H1 (cell line): ENCODE measurements around the gene HMHB1. TPM values are rescaled to one million over a fixed set of nuclear protein-coding genes. Genes with fewer than 3 reads are reported as not detected.

ENCODE experiments used
- CTCF ChIA-PET: fragments of 300-600 bp; sonication (Branson Sonifier 250); formaldehyde crosslinking; loops from one replicate; lab custom pipeline; 2021; ENCODE audit not compliant: partially characterized antibody; lab: Charles Lee
- POLR2A ChIA-PET: fragments of 300-600 bp; sonication (Branson Sonifier 250); formaldehyde crosslinking; loops from one replicate; lab custom pipeline; 2021; ENCODE audit warnings: inconsistent platforms; ENCODE audit not compliant: partially characterized antibody; lab: Charles Lee
- DNase-seq, 2 experiments: peaks; one replicate each; pipeline versions ENCODE4 v3.0.0 to v3.0.0-alpha.2; 2010 to 2022; ENCODE audit warnings: low spot score in 2 of 2, low read depth in 1 of 2, mixed read lengths in 1 of 2
- FAIRE-seq: peaks from 2 replicates; lab custom pipeline; 2011; peaks lifted over from hg19 to GRCh38; lab: Jason Lieb, UNC
- H2AFZ ChIP-seq: 2 replicates; pipeline ENCODE4 v1.8.1; 2012; ENCODE audit warnings: low read length, inconsistent platforms
- H2AK5ac ChIP-seq: 2 replicates; pipeline ENCODE4 v1.6.1; 2013; ENCODE audit warnings: low read depth, low read length
- H2BK120ac ChIP-seq: replicated peaks from 2 replicates; pipeline ENCODE3; 2013; ENCODE audit warnings: low read depth, low read length, inconsistent platforms
- H2BK12ac ChIP-seq: 2 replicates; pipeline ENCODE4 v1.6.1; 2013; ENCODE audit warnings: low read depth, low read length
- H2BK15ac ChIP-seq: 2 replicates; pipeline ENCODE4 v1.6.1; 2013; ENCODE audit warnings: low read length
- H2BK20ac ChIP-seq: 2 replicates; pipeline ENCODE4 v1.6.1; 2013; ENCODE audit warnings: low read length
- H2BK5ac ChIP-seq: 2 replicates; pipeline ENCODE4 v1.6.1; 2013; ENCODE audit warnings: low read depth, low read length
- H3K14ac ChIP-seq: 2 replicates; pipeline ENCODE4 v1.6.1; 2013; ENCODE audit warnings: inconsistent platforms; ENCODE audit not compliant: insufficient read length
- H3K18ac ChIP-seq: 2 replicates; pipeline ENCODE4 v1.6.1; 2013; ENCODE audit warnings: low read length; ENCODE audit errors: extremely low read depth
- H3K23ac ChIP-seq: 2 replicates; pipeline ENCODE4 v1.6.1; 2013; ENCODE audit warnings: inconsistent platforms; ENCODE audit not compliant: insufficient read length
- H3K23me2 ChIP-seq: 2 replicates; pipeline ENCODE4 v1.6.1; 2013; ENCODE audit warnings: low read depth, low read length
- H3K27ac ChIP-seq: 2 replicates; pipeline ENCODE4 v1.6.1; 2011; ENCODE audit warnings: low read depth, low read length, inconsistent platforms
- H3K27me3 ChIP-seq, 4 experiments: replicated peaks in 1 of 4; 1 replicate in 1 of 4; 2 replicates in 3 of 4; pipeline versions ENCODE4 v1.6.1 to v1.8.1; 2011 to 2013; ENCODE audit warnings: low read length in 3 of 4, mild to moderate bottlenecking in 3 of 4, inconsistent platforms in 2 of 4, mixed read lengths in 2 of 4, moderate library complexity in 1 of 4; ENCODE audit not compliant: control insufficient read depth in 3 of 4, insufficient read depth in 3 of 4; ENCODE audit errors: extremely low read depth in 1 of 4
- H3K36me3 ChIP-seq, 4 experiments: 2 replicates each; pipeline versions ENCODE4 v1.6.1 to v1.8.1; 2011 to 2013; ENCODE audit warnings: mild to moderate bottlenecking in 4 of 4, low read length in 3 of 4, moderate library complexity in 2 of 4, control low read depth in 1 of 4, inconsistent platforms in 1 of 4; ENCODE audit not compliant: insufficient read depth in 4 of 4, control insufficient read depth in 2 of 4
- H3K4ac ChIP-seq: replicated peaks from 2 replicates; pipeline ENCODE3; 2013; ENCODE audit warnings: low read length, low read depth, mixed read lengths, inconsistent platforms; ENCODE audit not compliant: insufficient read length
- H3K4me1 ChIP-seq, 4 experiments: replicated peaks in 1 of 4; 1 replicate in 1 of 4; 2 replicates in 3 of 4; pipeline versions ENCODE4 v1.6.1 to v1.8.1; 2011 to 2013; ENCODE audit warnings: low read length in 3 of 4, inconsistent platforms in 2 of 4, mixed read lengths in 1 of 4; ENCODE audit not compliant: insufficient read depth in 4 of 4, control insufficient read depth in 3 of 4
- H3K4me2 ChIP-seq, 2 experiments: 2 replicates each; pipeline versions ENCODE4 v1.6.1 to v1.8.1; 2011 to 2013; ENCODE audit warnings: low read depth in 2 of 2, low read length in 2 of 2, control low read depth in 1 of 2, inconsistent platforms in 1 of 2, mild to moderate bottlenecking in 1 of 2; ENCODE audit not compliant: insufficient read depth in 1 of 2
- H3K4me3 ChIP-seq, 4 experiments: fragments of 200-600, 300-600 bp in 1 of 4; sonication (generic), shearing (Covaris generic), sonication (Bioruptor Twin) in 1 of 4; 2 replicates each; pipeline versions ENCODE4 v1.5.1 to v1.8.1; 2011 to 2016; ENCODE audit warnings: low read length in 4 of 4, low read depth in 3 of 4, control low read depth in 2 of 4, inconsistent platforms in 2 of 4, mild to moderate bottlenecking in 2 of 4, mixed read lengths in 1 of 4, moderate library complexity in 1 of 4; ENCODE audit not compliant: insufficient read depth in 2 of 4; ENCODE audit errors: extremely low read depth in 1 of 4
- H3K56ac ChIP-seq: replicated peaks from 2 replicates; pipeline ENCODE3; 2013; ENCODE audit warnings: low read depth, mild to moderate bottlenecking, mixed read lengths, low read length, inconsistent platforms; ENCODE audit not compliant: insufficient read length
- H3K79me1 ChIP-seq: 2 replicates; pipeline ENCODE4 v1.6.1; 2013; ENCODE audit warnings: low read depth, low read length, control low read depth
- H3K79me2 ChIP-seq, 2 experiments: 2 replicates each; pipeline versions ENCODE4 v1.6.1 to v1.8.1; 2012 to 2013; ENCODE audit warnings: low read length in 2 of 2, mild to moderate bottlenecking in 2 of 2, inconsistent platforms in 1 of 2; ENCODE audit not compliant: insufficient read depth in 2 of 2, control insufficient read depth in 1 of 2
- H3K9ac ChIP-seq, 4 experiments: replicated peaks in 1 of 4; 1 replicate in 1 of 4; 2 replicates in 3 of 4; pipeline versions ENCODE4 v1.6.1 to v1.8.1; 2011 to 2013; ENCODE audit warnings: low read depth in 3 of 4, low read length in 3 of 4, control low read depth in 2 of 4, mild to moderate bottlenecking in 2 of 4, moderate library complexity in 2 of 4, inconsistent platforms in 1 of 4; ENCODE audit errors: extremely low read depth in 1 of 4
- H3K9me3 ChIP-seq, 2 experiments: 2 replicates each; pipeline versions ENCODE4 v1.6.1 to v1.8.1; 2012 to 2013; ENCODE audit warnings: mild to moderate bottlenecking in 2 of 2, moderate library complexity in 2 of 2, control low read depth in 1 of 2, inconsistent platforms in 1 of 2, low read depth in 1 of 2, low read length in 1 of 2, mixed read lengths in 1 of 2; ENCODE audit not compliant: insufficient read depth in 2 of 2
- H4K20me1 ChIP-seq, 2 experiments: replicated peaks in 1 of 2; 2 replicates each; pipeline versions ENCODE3 to v1.8.1; 2011 to 2013; ENCODE audit warnings: inconsistent platforms in 2 of 2, low read length in 2 of 2, mild to moderate bottlenecking in 1 of 2; ENCODE audit not compliant: insufficient read depth in 2 of 2, control insufficient read depth in 1 of 2
- H4K5ac ChIP-seq: 2 replicates; pipeline ENCODE4 v1.6.1; 2013; ENCODE audit warnings: low read length, low read depth, mixed read lengths, inconsistent platforms; ENCODE audit not compliant: insufficient read length
- H4K8ac ChIP-seq: 2 replicates; pipeline ENCODE4 v1.8.0; 2013; ENCODE audit warnings: mild to moderate bottlenecking, moderate library complexity, low read length, inconsistent platforms; ENCODE audit not compliant: insufficient read depth; ENCODE audit errors: extremely low read depth
- H4K91ac ChIP-seq: replicated peaks from 2 replicates; pipeline ENCODE3; 2013; ENCODE audit warnings: low read length, mixed read lengths, inconsistent platforms; ENCODE audit not compliant: insufficient read length
- JUN ChIP-seq: IDR thresholded peaks from 2 replicates; pipeline ENCODE4 v1.6.1; 2011; ENCODE audit warnings: low read depth, mild to moderate bottlenecking, improper control_type of control experiment, low read length
- MAFK ChIP-seq: IDR thresholded peaks from 2 replicates; pipeline ENCODE4 v1.6.1; 2012; ENCODE audit warnings: low read depth, mild to moderate bottlenecking, improper control_type of control experiment, low read length
- PHF8 ChIP-seq: fragments of 200-600 bp; sonication (generic); conservative IDR thresholded peaks from 2 replicates; pipeline ENCODE4 v1.7.1; 2012; ENCODE audit warnings: low read depth, mild to moderate bottlenecking, inconsistent platforms, low read length, moderate library complexity
- YY1 ChIP-seq: IDR thresholded peaks from 2 replicates; pipeline ENCODE4 v1.6.1; 2011; ENCODE audit warnings: low read depth, mild to moderate bottlenecking, low read length
- WGBS, 2 experiments: shearing (Covaris generic) in 1 of 2; methylation state at CpG; one replicate each; pipeline versions ENCODE4 v1.1.6 to v1.1.7; 2013 to 2015; ENCODE audit warnings: low lambda C conversion rate in 2 of 2, mixed read lengths in 2 of 2, inconsistent platforms in 1 of 2, low coverage in 1 of 2, missing lambda C conversion rate in 1 of 2; ENCODE audit not compliant: insufficient replicate concordance in 2 of 2, insufficient coverage in 1 of 2, insufficient read length in 1 of 2; ENCODE audit errors: extremely low coverage in 1 of 2, missing lambda C conversion rate in 1 of 2; 5-methylcytosine and 5-hydroxymethylcytosine counted together
- polyA plus RNA-seq, 7 experiments: library from polyadenylated mRNA; depleted of rRNA in 3 of 7; stranded (reverse) in 5 of 7; unstranded in 2 of 7; fragments of >200 nt in 5 of 7; fragments of 200-250 nt in 2 of 7; gene quantifications; 1 replicate in 5 of 7; 2 replicates in 1 of 7; 4 replicates in 1 of 7; pipeline versions ENCODE4 v1.2.1 to v1.2.3, GENCODE V29; 2011 to 2013; ENCODE audit warnings: missing spikeins in 2 of 7, mixed read lengths in 2 of 7
- total RNA-seq: library from RNA; stranded (reverse); fragmentation: NEBNext Ultra II Directional; extraction: Animal tissue kit (Norgen Biotek cat#: 25700); gene quantifications from 2 replicates; pipeline ENCODE4 v1.2.1, GENCODE V29; 2021

The HMHB1 gene
- total and polyA plus RNA-seq, 2 of the 8 experiments (the other 6 are each of a cell fraction or from before 2014, with no cell fraction given) = not detected

- no peaks in the 10 kb centered on the region for H3K9me3 ChIP-seq
- CTCF ChIA-PET = interaction anchor here (0.9 to 1.2 kb wide), 3 partner anchors 8 to 473 kb away, joined by 3 to 4 read pairs (median 3); no protein-coding TSS in a partner anchor
- H3K4ac ChIP-seq = no peak overlapping the region
- H3K4me2 ChIP-seq = no peak overlapping the region
- no peak overlapping the region for H2AK5ac ChIP-seq
- H3K14ac ChIP-seq = no peak overlapping the region
- WGBS, 2 experiments = 91% methylated on average over 4 of the region's 4 CpGs; no CpG with 5 or more reads in 1 of the 2 experiments
- H3K4me3 ChIP-seq = no peak overlapping the region
- H3K79me2 ChIP-seq = no peaks in the 10 kb centered on the region
- H3K56ac ChIP-seq = no peak overlapping the region
- no peaks in the 10 kb centered on the region for H3K79me1 ChIP-seq
- H3K9ac ChIP-seq = no peak overlapping the region
- no peak overlapping the region for H3K18ac ChIP-seq
- no peaks in the 10 kb centered on the region for H3K4me1 ChIP-seq
- no peak overlapping the region for H2BK12ac ChIP-seq
- H2BK15ac ChIP-seq = no peak overlapping the region
- POLR2A ChIA-PET = no interaction called here
- no peak overlapping the region for H2AFZ ChIP-seq
- no peak overlapping the region for H2BK20ac ChIP-seq
- H3K27ac ChIP-seq = no peak overlapping the region
- no peaks in the 10 kb centered on the region for H4K20me1 ChIP-seq
- H4K91ac ChIP-seq = no peak overlapping the region
- no peak for FAIRE-seq
- H3K23ac ChIP-seq = no peak overlapping the region
- no peak for TF ChIP-seq YY1
- 0 out of 2 replicates have a peak, but pooled peaks have one; percentile 13 for TF ChIP-seq MAFK
- TF ChIP-seq PHF8 = no peak
- TF ChIP-seq JUN = no peak
- no peak overlapping the region for H4K8ac ChIP-seq
- no peak for DNase-seq
- no peak overlapping the region for H2BK5ac ChIP-seq
- H3K36me3 ChIP-seq = no peaks in the 10 kb centered on the region
- H3K27me3 ChIP-seq = no peaks in the 10 kb centered on the region
- no peak overlapping the region for H2BK120ac ChIP-seq
- no peak overlapping the region for H4K5ac ChIP-seq
- H3K23me2 ChIP-seq = no peaks in the 10 kb centered on the region
These were observed 21.2 kb downstream of the HMHB1 start for GRCh38 chr5:143833177-143833576.
